Activated T-helper 1 cell treated with anti-CD3 and anti-CD28 coated beads, Interleukin-2, amount 50 U/mL, for 16 hours (primary cell): ENCODE measurements around the gene CCRL2.

Source experiments
- DNase-seq, 2 donors: peaks; one replicate each; pipeline ENCODE4 v3.0.0-alpha.2; 2020; ENCODE audit warnings: low read depth in 1 of 2, low spot score in 1 of 2

CCRL2 gene

DNA sequence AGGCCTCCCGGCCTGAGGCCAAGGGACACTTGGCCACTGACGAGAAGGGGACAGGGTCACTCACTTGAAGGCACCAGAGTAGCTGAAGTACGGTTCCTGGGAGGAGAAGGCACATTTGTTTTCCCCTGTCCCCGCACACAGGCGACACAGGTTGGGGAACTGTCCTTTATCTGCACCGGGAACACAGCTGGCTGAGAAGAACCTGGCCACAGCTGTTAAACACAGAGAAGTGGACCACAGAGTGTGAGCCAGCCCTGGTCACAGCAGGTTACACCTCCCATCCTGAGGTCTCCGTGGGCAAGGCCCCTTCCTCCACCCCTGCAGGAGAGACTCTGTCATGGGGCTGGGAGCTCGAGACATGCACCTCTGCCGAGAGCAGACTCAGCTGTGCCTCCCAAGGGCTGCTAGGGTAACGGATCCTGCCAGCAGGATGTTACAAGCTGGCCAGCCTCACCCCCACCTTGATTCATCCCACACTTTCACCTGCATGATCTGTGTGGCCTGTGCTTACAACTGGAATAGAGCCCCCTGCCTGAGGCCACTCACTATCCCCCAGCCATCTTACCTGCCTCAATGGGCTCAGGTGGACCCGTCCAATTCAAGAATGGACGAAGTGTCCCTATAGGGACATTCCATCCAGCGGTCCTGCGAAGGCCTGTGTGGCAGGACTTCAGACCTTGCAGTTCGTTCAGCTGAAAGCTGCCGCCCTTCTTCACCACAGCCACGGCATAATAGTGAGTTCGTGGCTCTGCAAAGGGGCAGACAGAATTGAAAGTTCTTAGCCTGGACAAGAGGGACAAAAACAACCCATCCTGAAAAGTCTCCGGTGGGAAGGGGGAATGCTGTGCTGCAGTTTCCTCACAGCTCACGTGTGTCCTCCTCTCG lies 48.4 kb downstream of the CCRL2 start:
- DNase-seq, result no peak

DNA sequence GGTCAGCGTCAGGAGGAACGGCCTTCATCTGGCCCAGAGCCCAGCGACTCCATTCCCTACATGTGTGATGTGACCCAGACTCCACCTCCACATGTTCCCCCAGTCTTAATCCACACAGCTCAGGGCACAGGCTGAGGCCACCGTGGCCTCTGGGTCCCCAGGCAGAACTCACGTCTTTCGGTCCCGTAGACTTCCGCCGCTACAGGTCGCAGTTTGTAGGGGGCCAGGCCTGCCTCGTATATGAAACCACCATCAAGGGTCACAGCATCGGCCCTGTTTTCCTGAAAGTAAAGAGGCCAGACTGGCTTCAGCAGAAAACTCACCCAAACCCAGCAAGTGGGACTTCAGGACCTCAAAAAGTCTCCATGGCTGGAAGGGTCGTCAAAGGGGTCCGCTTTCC lies 49.1 kb downstream of the CCRL2 start:
- no peak for DNase-seq
